Activated naive CD4-positive, alpha-beta T cell treated with anti-CD3 and anti-CD28 coated beads, Interleukin-2, amount 10 ng/mL, durations not matched to agents 5 hours and 36 hours (primary cell): ENCODE data around the gene SERPINB11. TPM values are rescaled to one million over a fixed set of nuclear protein-coding genes. Genes with fewer than 3 reads are reported as not detected.

Source experiments
- total RNA-seq, 2 experiments: library from RNA; stranded (reverse); gene quantifications; one replicate each; pipeline ENCODE4 v1.2.3, GENCODE V29; 2021

SERPINB11 gene, protein sequence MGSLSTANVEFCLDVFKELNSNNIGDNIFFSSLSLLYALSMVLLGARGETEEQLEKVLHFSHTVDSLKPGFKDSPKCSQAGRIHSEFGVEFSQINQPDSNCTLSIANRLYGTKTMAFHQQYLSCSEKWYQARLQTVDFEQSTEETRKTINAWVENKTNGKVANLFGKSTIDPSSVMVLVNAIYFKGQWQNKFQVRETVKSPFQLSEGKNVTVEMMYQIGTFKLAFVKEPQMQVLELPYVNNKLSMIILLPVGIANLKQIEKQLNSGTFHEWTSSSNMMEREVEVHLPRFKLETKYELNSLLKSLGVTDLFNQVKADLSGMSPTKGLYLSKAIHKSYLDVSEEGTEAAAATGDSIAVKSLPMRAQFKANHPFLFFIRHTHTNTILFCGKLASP
- total RNA-seq, result not detected

GRCh38 chr18:63702660-63703059 is at the start of gene SERPINB11:
Gene SERPINB11, plus strand, starts transcription at chr18:63702960. Its CDS starts 7,234 bp downstream, at chr18:63710194.

DNA sequence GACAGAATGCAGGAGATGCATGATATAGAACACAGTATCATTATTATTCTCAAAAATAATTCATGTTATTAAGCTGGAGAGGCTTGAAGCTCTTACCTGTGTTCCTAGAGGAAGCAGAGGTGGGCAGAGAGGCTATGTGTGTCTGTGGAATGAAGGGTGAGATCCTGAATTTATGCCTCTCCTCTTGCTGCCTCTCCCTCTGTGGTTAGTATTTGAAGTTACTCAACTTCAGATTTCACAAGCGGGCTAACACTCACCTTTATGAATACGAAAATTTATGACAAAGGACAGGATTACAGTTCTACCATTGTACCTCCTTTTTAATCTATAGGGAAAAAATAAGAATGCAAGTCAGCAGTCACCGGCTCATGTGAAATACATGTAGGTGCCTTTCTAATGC is 41.0 kb upstream of the SERPINB11 start, which contains the start of gene SERPINB3:
TSS of gene SERPINB3 (minus strand) at position 144 of the 400 bp plus-strand sequence. CDS start 677 bp downstream, outside the sequence.

Other genes with a start within 250 kb of the SERPINB11 start
- gene SERPINB5, start 226.0 kb upstream of the SERPINB11 start, total RNA-seq, result not detected
- gene SERPINB12, start 160.6 kb upstream of the SERPINB11 start, total RNA-seq, result not detected
- gene SERPINB13, start 115.6 kb upstream of the SERPINB11 start, total RNA-seq, result not detected
- gene SERPINB4, start 58.7 kb upstream of the SERPINB11 start, total RNA-seq, result not detected
- not detected for gene SERPINB3, start 41.1 kb upstream of the SERPINB11 start, total RNA-seq
- gene SERPINB7, start 72.5 kb downstream of the SERPINB11 start, total RNA-seq, result not detected
- not detected for gene SERPINB2, start 184.7 kb downstream of the SERPINB11 start, total RNA-seq
- gene SERPINB10, start 205.0 kb downstream of the SERPINB11 start, total RNA-seq, result not detected
- 1 to 10 TPM; 1.1 to 1.2 TPM for gene HMSD, start 246.3 kb downstream of the SERPINB11 start, total RNA-seq